Activated naive CD8-positive, alpha-beta T cell (primary cell): ENCODE results near the gene MAPK8.

Experiments
- H3K27ac Mint-ChIP-seq: one replicate; pipeline ENCODE4 v1.8.0; 2021; ENCODE audit warnings: mixed read lengths
- H3K27me3 Mint-ChIP-seq: one replicate; pipeline ENCODE4 v1.8.0; 2021; ENCODE audit warnings: mixed read lengths
- H3K36me3 Mint-ChIP-seq: one replicate; pipeline ENCODE4 v1.8.0; 2021; ENCODE audit warnings: mixed read lengths
- H3K4me1 Mint-ChIP-seq: one replicate; pipeline ENCODE4 v1.8.0; 2021; ENCODE audit warnings: low read depth, mixed read lengths
- H3K4me3 Mint-ChIP-seq: one replicate; pipeline ENCODE4 v1.8.0; 2021; ENCODE audit warnings: mild to moderate bottlenecking, mixed read lengths
- H3K9me3 Mint-ChIP-seq: one replicate; pipeline ENCODE4 v1.8.0; 2021; ENCODE audit warnings: low read depth, mixed read lengths

MAPK8 gene

GRCh38 chr10:48446785-48447184, 140.3 kb downstream of the MAPK8 start:
- Mint-ChIP-seq H3K4me3 (no peak overlapping the region), H3K4me1 (no peaks in the 10 kb centered on the region), H3K27me3 (no peaks in the 10 kb centered on the region), H3K9me3 (no peaks in the 10 kb centered on the region), H3K36me3 (no peaks in the 10 kb centered on the region), H3K27ac (no peak overlapping the region)

GRCh38 chr10:48447356-48448215, 141.1 kb downstream of the MAPK8 start:
- Mint-ChIP-seq H3K36me3 (no peaks in the 10 kb centered on the region), H3K4me3 (no peak overlapping the region), H3K9me3 (no peaks in the 10 kb centered on the region), H3K4me1 (no peaks in the 10 kb centered on the region), H3K27me3 (no peaks in the 10 kb centered on the region), H3K27ac (no peak overlapping the region)

GRCh38 chr10:48448796-48449195, 142.3 kb downstream of the MAPK8 start:
- H3K4me3 Mint-ChIP-seq = no peak overlapping the region
- H3K4me1 Mint-ChIP-seq = no peaks in the 10 kb centered on the region
- no peaks in the 10 kb centered on the region for H3K9me3 Mint-ChIP-seq
- H3K27ac Mint-ChIP-seq = no peak overlapping the region
- H3K27me3 Mint-ChIP-seq = no peaks in the 10 kb centered on the region
- no peaks in the 10 kb centered on the region for H3K36me3 Mint-ChIP-seq

- H3K9me3 Mint-ChIP-seq = no peaks in the 10 kb centered on the region
- H3K4me1 Mint-ChIP-seq = no peaks in the 10 kb centered on the region
- no peak overlapping the region for H3K4me3 Mint-ChIP-seq
- no peaks in the 10 kb centered on the region for H3K27me3 Mint-ChIP-seq
- no peak overlapping the region for H3K27ac Mint-ChIP-seq
- H3K36me3 Mint-ChIP-seq = no peaks in the 10 kb centered on the region
Measured at GRCh38 chr10:48449501-48450232, 143.2 kb downstream of the MAPK8 start.

GRCh38 chr10:48450233-48450740, 143.8 kb downstream of the MAPK8 start:
- H3K27me3 Mint-ChIP-seq = no peaks in the 10 kb centered on the region
- no peaks in the 10 kb centered on the region for H3K36me3 Mint-ChIP-seq
- H3K4me1 Mint-ChIP-seq = no peaks in the 10 kb centered on the region
- no peak overlapping the region for H3K4me3 Mint-ChIP-seq
- H3K27ac Mint-ChIP-seq = no peak overlapping the region
- H3K9me3 Mint-ChIP-seq = no peaks in the 10 kb centered on the region

- H3K4me3 Mint-ChIP-seq = no peak overlapping the region
- H3K27me3 Mint-ChIP-seq = no peaks in the 10 kb centered on the region
- H3K27ac Mint-ChIP-seq = no peak overlapping the region
- no peaks in the 10 kb centered on the region for H3K9me3 Mint-ChIP-seq
- H3K4me1 Mint-ChIP-seq = no peaks in the 10 kb centered on the region
- H3K36me3 Mint-ChIP-seq = no peaks in the 10 kb centered on the region
Measured at GRCh38 chr10:48450741-48451466, 144.4 kb downstream of the MAPK8 start.

- no peaks in the 10 kb centered on the region for H3K27me3 Mint-ChIP-seq
- no peaks in the 10 kb centered on the region for H3K4me1 Mint-ChIP-seq
- no peak overlapping the region for H3K27ac Mint-ChIP-seq
Measured at GRCh38 chr10:48451969-48452878, 145.7 kb downstream of the MAPK8 start.

GRCh38 chr10:48452879-48453412, 146.5 kb downstream of the MAPK8 start:
- Mint-ChIP-seq H3K9me3 (no peaks in the 10 kb centered on the region), H3K27me3 (no peaks in the 10 kb centered on the region), H3K27ac (no peak overlapping the region), H3K36me3 (no peaks in the 10 kb centered on the region), H3K4me3 (no peak overlapping the region), H3K4me1 (no peaks in the 10 kb centered on the region)

More at GRCh38 chr10:48451969-48452878, 145.7 kb downstream of the MAPK8 start:
- Mint-ChIP-seq H3K4me3 (no peak overlapping the region), H3K9me3 (no peaks in the 10 kb centered on the region), H3K36me3 (no peaks in the 10 kb centered on the region)

- Mint-ChIP-seq H3K36me3 (no peaks in the 10 kb centered on the region), H3K27me3 (no peaks in the 10 kb centered on the region), H3K4me1 (no peaks in the 10 kb centered on the region), H3K27ac (no peak overlapping the region), H3K4me3 (no peak overlapping the region), H3K9me3 (no peaks in the 10 kb centered on the region)
Measured at GRCh38 chr10:48453451-48454301, 147.2 kb downstream of the MAPK8 start.

GRCh38 chr10:48454302-48455054, 148.0 kb downstream of the MAPK8 start:
- Mint-ChIP-seq H3K27ac (no peak overlapping the region), H3K9me3 (no peaks in the 10 kb centered on the region), H3K36me3 (no peaks in the 10 kb centered on the region), H3K4me3 (no peak overlapping the region), H3K27me3 (no peaks in the 10 kb centered on the region), H3K4me1 (no peaks in the 10 kb centered on the region)

- Mint-ChIP-seq H3K4me1 (no peaks in the 10 kb centered on the region), H3K9me3 (no peaks in the 10 kb centered on the region), H3K36me3 (no peaks in the 10 kb centered on the region), H3K27ac (no peak overlapping the region), H3K27me3 (no peaks in the 10 kb centered on the region), H3K4me3 (no peak overlapping the region)
Measured at GRCh38 chr10:48455055-48455391, 148.5 kb downstream of the MAPK8 start.

- Mint-ChIP-seq H3K9me3 (no peaks in the 10 kb centered on the region), H3K36me3 (no peaks in the 10 kb centered on the region), H3K27me3 (no peaks in the 10 kb centered on the region), H3K4me3 (no peak overlapping the region), H3K4me1 (no peaks in the 10 kb centered on the region), H3K27ac (no peak overlapping the region)
Measured at GRCh38 chr10:48455392-48456151, 149.1 kb downstream of the MAPK8 start.
